Mesothelial cell of epicardium (in vitro differentiated cells): Measurements from ENCODE around the gene ARVCF. TPM values are rescaled to one million over a fixed set of nuclear protein-coding genes. Genes with fewer than 3 reads are reported as not detected.

Experiments used
- DNase-seq, 2 experiments: peaks; one replicate each; pipeline ENCODE4 v3.0.0; 2021; ENCODE audit warnings: low spot score in 2 of 2; ENCODE audit not compliant: unreplicated experiment in 2 of 2
- H3K27ac Mint-ChIP-seq: 2 replicates; pipeline ENCODE4 v1.8.0; 2021; ENCODE audit warnings: mixed read lengths
- H3K27me3 Mint-ChIP-seq: 2 replicates; pipeline ENCODE4 v1.8.0; 2021; ENCODE audit warnings: low read depth, mixed read lengths
- H3K36me3 Mint-ChIP-seq: 2 replicates; pipeline ENCODE4 v1.8.0; 2021; ENCODE audit warnings: mixed read lengths
- H3K4me1 Mint-ChIP-seq: 2 replicates; pipeline ENCODE4 v1.8.0; 2021; ENCODE audit warnings: mixed read lengths
- H3K4me3 Mint-ChIP-seq: 2 replicates; pipeline ENCODE4 v1.8.0; 2021; ENCODE audit warnings: mild to moderate bottlenecking, moderate library complexity, mixed read lengths
- H3K9me3 Mint-ChIP-seq: 2 replicates; pipeline ENCODE4 v1.8.0; 2021; ENCODE audit warnings: mixed read lengths
- CTCF ChIP-seq: fragments of 200-600 bp; sonication (generic); IDR thresholded peaks from one replicate; pipeline ENCODE4 v1.5.0; 2021; ENCODE audit warnings: antibody characterized with exemption; ENCODE audit not compliant: unreplicated experiment
- total RNA-seq: library from RNA; stranded (reverse); gene quantifications from 3 replicates; pipeline ENCODE4 v1.2.1, GENCODE V29; 2021

ARVCF gene
- total RNA-seq, 1 donor from 2014 or later: 41.2 TPM

- Mint-ChIP-seq H3K4me1 (peaks cover 33% of the 10 kb centered on the region), H3K4me3 (peak overlapping the region; percentile 65), H3K9me3 (no peaks in the 10 kb centered on the region), H3K36me3 (peaks cover 9% of the 10 kb centered on the region), H3K27ac (peak overlapping the region; percentile 91), H3K27me3 (no peaks in the 10 kb centered on the region)
- DNase-seq: peak in 1 of 2 experiments; percentile 66
- no peak for TF ChIP-seq CTCF
Measured at GRCh38 chr22:19962909-19963806, 53.5 kb downstream of the ARVCF start.

- peaks cover 9% of the 10 kb centered on the region for H3K36me3 Mint-ChIP-seq
- H3K27me3 Mint-ChIP-seq: no peaks in the 10 kb centered on the region
- DNase-seq: peak in 1 of 2 experiments; percentile 55
- no peaks in the 10 kb centered on the region for H3K9me3 Mint-ChIP-seq
- peak overlapping the region; percentile 65 for H3K4me3 Mint-ChIP-seq
- H3K27ac Mint-ChIP-seq: peak overlapping the region; percentile 67
- H3K4me1 Mint-ChIP-seq: peaks cover 33% of the 10 kb centered on the region
- peak; percentile 59 for TF ChIP-seq CTCF
Measured at GRCh38 chr22:19962246-19962908, 54.2 kb downstream of the ARVCF start.

- no peak for TF ChIP-seq CTCF
- no peak overlapping the region for H3K27ac Mint-ChIP-seq
- H3K36me3 Mint-ChIP-seq: peaks cover 4% of the 10 kb centered on the region
- H3K4me1 Mint-ChIP-seq: peaks cover 33% of the 10 kb centered on the region
- no peaks in the 10 kb centered on the region for H3K27me3 Mint-ChIP-seq
- DNase-seq: no peak
- H3K9me3 Mint-ChIP-seq: no peaks in the 10 kb centered on the region
- H3K4me3 Mint-ChIP-seq: no peak overlapping the region
Measured at GRCh38 chr22:19961868-19962245, 54.8 kb downstream of the ARVCF start.

GRCh38 chr22:19961201-19961580 is 55.4 kb downstream of the ARVCF start:
- TF ChIP-seq CTCF: no peak
- no peak overlapping the region for H3K27ac Mint-ChIP-seq
- no peak for DNase-seq
- H3K36me3 Mint-ChIP-seq: no peaks in the 10 kb centered on the region
- no peak overlapping the region for H3K4me3 Mint-ChIP-seq
- H3K27me3 Mint-ChIP-seq: no peaks in the 10 kb centered on the region
- H3K4me1 Mint-ChIP-seq: peaks cover 33% of the 10 kb centered on the region
- H3K9me3 Mint-ChIP-seq: no peaks in the 10 kb centered on the region

- no peak for DNase-seq
- no peak for TF ChIP-seq CTCF
- H3K9me3 Mint-ChIP-seq: no peaks in the 10 kb centered on the region
- peak overlapping the region; percentile 43 for H3K27ac Mint-ChIP-seq
- H3K4me3 Mint-ChIP-seq: peak overlapping the region; percentile 69
- H3K4me1 Mint-ChIP-seq: peaks cover 33% of the 10 kb centered on the region
- H3K27me3 Mint-ChIP-seq: no peaks in the 10 kb centered on the region
- H3K36me3 Mint-ChIP-seq: peaks cover 2% of the 10 kb centered on the region
Measured at GRCh38 chr22:19960491-19961200, 56.0 kb downstream of the ARVCF start.
